Activated naive CD4-positive, alpha-beta T cell (primary cell): ENCODE data around the gene CCNYL1.
"Not testable (repeated sequence)": the region's sequence is repeated elsewhere in the genome, so short reads cannot be mapped to it uniquely, and the experiment has no call there.

ENCODE experiments used
- DNase-seq, 4 experiments: peaks; one replicate each; lab custom pipeline; 2025; lab: John Stamatoyannopoulos, UW

CCNYL1 gene

GRCh38 chr2:207697411-207697810 lies 14.0 kb upstream of the CCNYL1 start:
- no peak for DNase-seq

DNA sequence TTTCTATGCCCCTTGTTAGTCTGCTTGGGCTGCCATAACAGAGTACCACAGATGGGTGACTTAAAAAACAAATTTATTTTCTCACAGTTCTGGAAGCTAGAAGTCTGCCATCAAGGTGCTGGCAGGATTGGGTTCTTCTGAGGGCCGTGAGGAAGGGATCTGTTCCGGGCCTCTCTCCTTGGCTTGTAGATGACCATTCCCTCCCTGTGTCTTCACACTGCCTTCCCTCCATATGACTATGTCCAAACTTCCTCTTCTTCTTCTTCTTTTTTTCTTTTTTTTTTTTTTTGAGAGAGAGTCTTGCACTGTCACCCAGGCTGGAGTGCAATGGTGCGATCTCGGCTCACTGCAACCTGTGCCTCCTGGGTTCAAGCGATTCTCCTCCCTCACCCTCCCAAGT lies 13.1 kb upstream of the CCNYL1 start:
- no peak for DNase-seq

DNA sequence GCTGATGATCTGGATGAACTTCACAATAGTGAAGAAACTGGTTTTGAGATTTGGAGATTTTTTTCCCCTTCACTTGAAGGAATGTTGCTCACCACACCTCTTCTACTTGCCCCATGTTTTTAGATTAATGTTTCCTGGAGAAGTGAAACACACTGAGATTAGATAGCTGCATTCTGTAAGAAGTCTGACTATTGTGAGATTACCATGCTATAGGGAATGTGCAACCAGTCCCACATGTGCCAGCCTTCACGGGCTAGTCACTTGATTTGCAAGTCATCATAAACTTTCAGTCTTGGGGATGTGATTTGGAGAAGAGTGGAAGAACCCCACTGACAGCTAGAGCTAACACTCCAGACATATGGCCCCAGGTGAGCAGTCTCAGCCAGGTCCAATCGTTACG lies 7.4 kb upstream of the CCNYL1 start:
- DNase-seq, result no peak

DNA sequence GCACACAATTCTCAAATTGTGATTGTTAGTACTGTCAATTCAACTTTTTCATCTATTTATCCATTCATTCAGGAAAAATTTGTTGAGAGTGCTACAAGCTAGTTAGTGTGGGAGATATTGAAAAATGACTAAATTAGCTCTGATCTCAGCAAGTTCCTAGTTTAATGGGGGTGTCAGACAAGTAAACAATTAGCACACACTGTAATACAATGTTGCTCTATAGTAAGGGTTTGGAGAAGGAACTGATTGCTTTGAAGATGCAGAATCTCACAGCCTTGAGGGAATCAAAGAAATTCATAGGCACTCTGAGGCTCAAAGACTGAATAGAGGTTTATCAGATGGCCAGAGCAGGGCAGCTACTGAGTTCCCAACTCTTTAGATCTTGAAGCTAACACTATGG lies 6.8 kb upstream of the CCNYL1 start:
- no peak for DNase-seq

GRCh38 chr2:207706936-207707860 lies 4.2 kb upstream of the CCNYL1 start:
- DNase-seq, result no peak

GRCh38 chr2:207711750-207712530 lies 500 bp downstream of the CCNYL1 start:
- DNase-seq, result peak; percentile 25 to 53 (median 32)

DNA sequence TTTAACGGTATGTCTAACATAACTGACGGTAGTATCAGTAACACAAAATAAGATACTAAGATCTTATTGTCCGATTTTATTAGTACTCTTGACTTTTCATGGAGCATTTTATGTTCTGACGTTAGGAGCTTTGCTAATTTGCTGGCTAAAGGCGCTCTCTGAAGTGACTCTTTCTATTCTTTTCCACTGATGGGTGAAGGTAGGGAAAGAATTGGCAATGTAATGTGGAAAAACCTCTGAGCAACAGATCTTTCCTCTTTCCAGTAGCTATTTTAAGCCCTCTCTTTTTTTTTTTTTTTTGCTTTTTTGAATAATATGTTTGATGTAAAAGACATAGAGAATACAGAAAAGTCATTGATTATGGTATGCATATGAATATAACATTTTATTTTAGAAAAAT lies 4.6 kb downstream of the CCNYL1 start:
- no peak for DNase-seq

- DNase-seq, result no peak
Observed at GRCh38 chr2:207718521-207718920, 7.1 kb downstream of the CCNYL1 start.

DNA sequence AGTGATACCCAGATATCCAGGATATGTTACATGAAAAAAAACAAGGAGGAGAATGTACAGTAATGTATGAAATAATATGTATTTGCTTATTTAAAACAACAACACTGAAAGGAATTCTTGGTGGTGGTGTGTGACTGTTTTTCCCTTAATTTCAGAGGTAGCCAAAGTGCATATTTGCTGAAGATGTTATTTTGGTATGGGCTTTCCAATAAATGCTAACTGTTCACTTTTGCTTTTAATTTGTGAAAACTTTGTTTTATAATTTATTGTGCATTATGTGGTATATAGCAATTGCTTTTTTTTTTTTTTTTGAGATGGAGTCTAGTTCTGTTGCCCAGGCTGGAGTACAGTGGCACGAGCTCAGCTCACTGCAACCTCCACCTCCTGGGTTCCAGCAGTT lies 7.6 kb downstream of the CCNYL1 start:
- no peak for DNase-seq

DNA sequence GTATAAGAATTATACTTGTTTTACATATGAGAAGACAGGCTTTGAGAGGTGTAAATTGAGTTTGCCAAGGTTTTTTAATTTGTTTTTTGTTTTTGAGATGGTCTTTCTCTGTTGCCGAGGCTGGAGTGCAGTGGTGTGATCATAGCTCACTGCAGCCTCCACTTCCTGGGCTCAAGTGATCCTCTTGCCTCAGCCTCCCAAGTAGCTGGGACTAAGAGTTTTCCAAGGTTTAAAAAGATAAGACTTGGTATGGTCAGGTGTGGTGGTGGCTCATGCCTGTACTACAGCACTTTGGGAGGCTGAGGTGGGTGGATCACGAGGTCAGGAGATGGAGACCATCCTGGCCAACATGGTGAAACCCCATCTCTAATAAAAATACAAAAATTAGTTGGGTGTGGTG lies 8.2 kb downstream of the CCNYL1 start:
- DNase-seq, result not testable (repeated sequence)

DNA sequence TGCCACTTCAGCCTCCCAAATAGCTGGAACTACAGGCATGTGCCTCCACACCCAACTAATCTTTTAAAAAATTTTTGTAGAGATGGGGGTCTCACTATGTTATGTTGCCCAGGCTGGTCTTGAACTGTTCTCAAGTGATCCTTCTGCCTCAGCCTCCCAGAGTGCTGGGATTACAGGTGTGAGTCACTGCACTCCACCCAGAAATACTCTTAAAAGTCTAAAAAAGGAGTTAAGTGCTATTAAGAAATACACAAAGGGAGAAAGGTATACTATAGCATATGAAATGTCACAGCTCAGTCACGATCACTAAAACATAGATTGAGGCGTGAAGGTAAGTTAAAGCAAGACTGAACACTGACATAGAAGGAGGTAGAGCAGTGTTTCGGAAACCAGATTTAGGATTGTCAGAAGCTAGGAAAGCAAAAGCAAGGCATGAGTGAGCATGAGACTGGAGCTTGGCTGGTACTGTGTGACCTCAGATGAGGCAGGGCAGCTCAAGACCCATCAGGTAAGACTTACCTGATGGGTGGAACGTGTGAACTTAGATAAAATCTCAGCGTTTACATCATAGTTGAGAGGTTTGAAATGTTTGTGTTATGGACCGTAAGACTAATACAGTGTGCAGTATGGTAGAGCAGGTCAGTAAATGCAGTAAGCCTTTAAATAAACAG lies 9.2 kb downstream of the CCNYL1 start:
- no peak for DNase-seq

DNA sequence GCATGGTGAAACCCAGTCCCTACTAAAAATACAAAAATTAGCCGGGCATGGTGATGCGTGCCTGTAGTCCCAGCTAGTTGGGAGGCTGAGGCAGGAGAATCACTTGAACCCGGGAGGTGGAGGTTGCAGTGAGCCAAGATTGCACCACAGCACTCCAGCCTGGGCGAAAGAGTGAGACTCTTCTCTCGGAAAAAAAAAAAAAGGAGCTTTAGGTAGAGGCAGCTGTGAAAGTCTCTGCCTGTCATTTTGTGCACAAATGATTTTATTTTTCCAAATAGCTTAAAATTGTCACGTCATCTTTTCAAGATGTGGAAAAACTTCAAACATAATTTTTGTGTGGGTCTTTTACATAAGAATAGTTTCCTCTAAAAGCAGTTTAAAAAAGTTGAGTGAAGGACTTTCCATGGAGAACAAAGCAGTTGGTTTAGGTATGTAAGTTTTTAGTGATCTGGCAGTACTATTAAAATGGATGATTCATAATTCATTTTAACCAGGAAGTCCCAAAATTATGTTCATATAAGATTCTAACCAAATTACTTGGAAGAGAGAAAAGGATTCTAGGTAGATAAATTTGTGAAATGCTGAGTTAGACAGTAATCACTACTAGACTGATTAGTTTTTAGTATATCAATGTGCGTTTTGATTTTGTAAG lies 11.5 kb downstream of the CCNYL1 start:
- no peak for DNase-seq

DNA sequence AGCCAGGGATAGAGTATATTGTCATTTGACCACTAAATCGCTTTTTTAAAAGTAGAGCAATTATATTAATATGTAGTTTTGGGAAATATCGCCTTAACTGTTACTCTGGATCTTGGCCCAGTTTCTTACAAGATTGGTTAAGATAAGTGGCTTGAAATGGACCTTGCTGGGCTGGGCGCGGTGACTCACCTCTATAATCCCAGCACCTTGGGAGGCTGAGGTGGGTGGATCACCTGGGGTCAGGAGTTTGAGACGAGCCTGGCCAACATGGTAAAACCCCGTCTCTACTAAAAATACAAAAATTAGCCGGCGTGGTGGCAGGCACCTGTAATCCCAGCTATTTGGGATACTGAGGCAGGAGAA lies 12.0 kb downstream of the CCNYL1 start:
- not testable (repeated sequence) for DNase-seq

GRCh38 chr2:207724113-207724512 lies 12.7 kb downstream of the CCNYL1 start:
- DNase-seq, result no peak

DNA sequence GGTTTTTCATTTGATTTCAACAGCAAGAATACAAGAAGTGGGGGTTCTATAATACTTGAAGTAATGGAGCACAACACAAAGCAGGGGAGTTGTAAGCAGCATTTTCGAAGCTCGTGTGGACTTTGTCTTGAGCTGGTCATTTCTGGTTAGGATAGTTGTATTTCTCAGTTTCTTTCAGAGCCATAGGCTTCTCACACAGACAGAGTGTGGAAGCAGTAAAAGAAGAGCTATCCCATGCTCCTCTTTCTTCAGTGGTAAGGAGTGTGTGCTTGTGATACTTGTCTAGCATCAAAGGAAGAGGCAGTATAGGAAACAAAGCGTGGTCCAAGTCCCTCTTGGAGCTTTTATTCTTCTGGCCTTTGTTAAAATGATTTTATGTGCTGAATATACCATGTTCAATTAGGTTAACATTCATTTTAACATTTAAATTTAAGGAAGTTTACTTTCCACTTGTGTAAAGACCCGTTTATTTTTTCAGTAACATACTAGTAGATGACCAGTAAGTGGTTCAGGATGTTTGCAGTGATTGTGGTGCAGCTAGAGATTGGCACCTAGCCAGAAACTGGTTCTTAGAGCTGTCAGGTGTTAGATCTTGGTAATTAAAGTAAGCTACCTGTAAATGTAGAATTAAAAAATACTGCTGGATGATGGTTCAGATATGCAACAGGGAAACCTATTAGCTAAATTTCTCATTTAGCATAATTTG lies 14.6 kb downstream of the CCNYL1 start:
- DNase-seq, result no peak

DNA sequence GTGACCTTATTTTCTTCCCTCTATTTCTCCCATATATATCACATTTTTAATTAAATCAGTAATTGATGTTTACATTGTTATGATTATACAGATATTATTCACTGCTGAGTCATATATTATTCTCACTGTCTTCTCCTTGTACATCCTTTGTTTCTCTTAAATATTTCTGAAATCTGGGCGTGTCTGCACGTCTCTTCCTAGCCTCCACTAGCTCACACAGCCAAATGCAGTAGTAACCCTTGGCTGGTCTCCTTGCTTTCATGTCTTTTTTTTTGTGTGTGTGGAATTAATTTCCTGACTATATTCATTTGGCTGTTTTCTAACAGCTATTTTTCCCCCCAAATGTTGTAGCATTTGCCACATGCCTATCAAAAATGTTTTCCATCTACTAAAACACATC lies 15.8 kb downstream of the CCNYL1 start:
- no peak for DNase-seq

GRCh38 chr2:207729465-207729998 lies 18.1 kb downstream of the CCNYL1 start:
- no peak for DNase-seq

GRCh38 chr2:207731138-207731537 lies 19.7 kb downstream of the CCNYL1 start:
- DNase-seq, result no peak

- DNase-seq, result no peak
Observed at GRCh38 chr2:207733597-207734240, 22.3 kb downstream of the CCNYL1 start.

DNA sequence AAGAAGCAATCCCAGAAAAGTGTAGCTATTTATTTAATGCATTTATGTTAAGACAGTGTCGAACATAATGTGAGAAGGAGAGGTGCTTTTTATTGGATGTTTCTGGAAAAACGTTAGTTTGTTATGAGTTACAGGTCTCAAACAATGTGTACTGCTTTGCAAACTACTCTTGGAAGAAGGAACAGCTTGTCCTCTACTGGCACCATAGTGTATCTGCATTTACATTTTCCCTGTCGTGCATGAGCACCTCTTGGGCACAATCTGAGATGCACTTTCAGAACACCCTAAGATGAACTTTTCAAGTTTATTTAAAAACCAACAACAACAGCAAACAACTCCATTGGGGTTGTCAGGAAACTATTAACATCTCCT lies 22.8 kb downstream of the CCNYL1 start:
- DNase-seq, result no peak
